Epithelial cell of proximal tubule (primary cell): Measurements from ENCODE around the gene PRRX1. TPM values are rescaled to one million over a fixed set of nuclear protein-coding genes. Genes with fewer than 3 reads are reported as not detected.

Experiments
- DNase-seq: peaks from one replicate; pipeline ENCODE4 v3.0.0-alpha.2; 2011; ENCODE audit warnings: low read depth
- H3K4me3 ChIP-seq: 2 replicates; pipeline ENCODE4 v1.5.1; 2011; ENCODE audit warnings: low read depth, mild to moderate bottlenecking, low read length
- CTCF ChIP-seq: conservative IDR thresholded peaks from 2 replicates; pipeline ENCODE4 v1.5.1; 2012; ENCODE audit warnings: low read depth, mild to moderate bottlenecking, low read length
- total RNA-seq: library from RNA; depleted of rRNA; stranded (reverse); fragments of >200 nt; gene quantifications from 2 replicates; pipeline ENCODE4 v1.2.3, GENCODE V29; 2015

PRRX1 gene
- total RNA-seq, 1 donor from 2014 or later: under 0.01 TPM

DNA sequence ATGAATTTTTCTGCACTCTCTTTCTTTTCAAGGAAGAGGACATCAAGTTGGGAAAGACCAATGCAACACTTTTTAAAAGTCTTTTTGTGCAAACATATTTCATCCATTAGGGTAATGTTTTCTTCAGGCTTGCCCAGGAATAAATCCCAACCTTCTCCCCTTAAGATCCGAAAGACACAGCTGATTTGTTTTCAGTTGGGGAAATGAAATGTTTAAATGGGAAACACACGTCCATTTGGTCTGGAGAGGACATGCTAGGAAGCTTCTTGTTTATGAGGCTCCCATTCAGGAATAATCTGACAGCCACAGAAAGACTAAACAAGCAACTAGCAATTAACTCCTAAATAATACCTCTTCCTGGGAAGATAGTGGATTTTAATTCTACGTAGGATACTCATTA, 91.9 kb downstream of the PRRX1 start:
- H3K4me3 ChIP-seq: no peak overlapping the region
- no peak for TF ChIP-seq CTCF
- DNase-seq: no peak

GRCh38 chr1:170758992-170759391, 95.1 kb downstream of the PRRX1 start:
- TF ChIP-seq CTCF: no peak
- DNase-seq: no peak
- H3K4me3 ChIP-seq: no peak overlapping the region

DNA sequence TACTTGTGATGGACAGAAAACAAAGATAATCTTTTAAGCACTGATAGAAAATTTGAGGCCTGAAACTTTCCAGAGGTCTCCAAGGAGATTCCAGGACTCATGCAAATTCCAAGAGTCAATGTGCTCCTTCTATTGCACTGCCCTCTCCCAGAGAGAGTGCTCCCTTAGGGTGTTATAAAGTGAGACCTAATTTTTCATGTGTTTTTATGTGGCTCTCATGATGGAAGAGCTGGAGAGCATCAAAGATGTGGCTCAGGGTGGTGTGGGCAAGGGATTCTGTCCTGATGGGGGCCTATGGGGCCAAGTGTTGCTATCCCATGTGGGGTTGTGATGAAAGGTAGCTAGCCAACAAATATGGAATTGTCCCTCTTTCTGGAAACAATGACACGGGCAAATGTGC, 101.3 kb downstream of the PRRX1 start:
- no peak for DNase-seq
- no peak for TF ChIP-seq CTCF

GRCh38 chr1:170765712-170766330, 101.9 kb downstream of the PRRX1 start:
- peak; percentile 46 for TF ChIP-seq CTCF
- H3K4me3 ChIP-seq: no peak overlapping the region
- no peak for DNase-seq

More for the DNA sequence above, 101.3 kb downstream of the PRRX1 start:
- H3K4me3 ChIP-seq: no peak overlapping the region

- no peak for TF ChIP-seq CTCF
- no peak for DNase-seq
- H3K4me3 ChIP-seq: no peak overlapping the region
Measured at GRCh38 chr1:170768929-170769328, 105.0 kb downstream of the PRRX1 start.

DNA sequence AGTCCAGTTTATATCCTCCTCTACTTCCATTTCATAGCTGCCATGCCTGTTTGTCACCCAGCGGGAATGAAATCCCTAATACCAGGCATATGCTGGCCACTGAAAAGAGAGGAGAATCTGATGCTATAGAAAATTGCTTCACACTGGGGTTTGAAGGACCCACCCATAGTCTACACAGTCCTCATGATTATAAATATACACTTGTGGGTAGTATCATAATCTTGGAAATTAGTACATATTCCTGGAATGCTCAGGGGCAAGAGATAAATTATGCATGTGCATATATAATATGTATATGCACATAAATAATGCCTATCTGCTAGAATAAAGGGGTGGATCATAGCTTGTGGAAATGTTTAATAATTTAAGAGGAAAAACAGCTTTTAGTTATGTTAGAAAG, 105.8 kb downstream of the PRRX1 start:
- TF ChIP-seq CTCF: no peak
- no peak overlapping the region for H3K4me3 ChIP-seq
- DNase-seq: no peak

DNA sequence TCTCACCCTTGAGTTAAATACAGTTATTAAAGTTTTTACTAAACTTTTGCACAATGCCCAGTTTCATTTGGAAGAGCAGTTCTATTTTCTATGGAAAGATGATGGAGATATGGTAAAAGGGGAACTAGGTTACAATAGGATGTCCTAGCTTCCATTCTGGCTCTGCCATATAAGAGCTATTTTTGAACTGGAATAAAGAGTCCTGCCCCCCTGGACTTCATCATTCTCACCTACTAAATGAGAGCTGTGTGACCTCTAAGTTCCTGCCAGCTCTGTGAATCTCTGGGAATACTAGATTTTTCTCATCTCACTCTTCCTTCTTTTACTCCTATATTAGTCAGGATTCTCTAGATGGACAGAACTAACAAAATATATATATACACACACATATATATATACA, 106.3 kb downstream of the PRRX1 start:
- TF ChIP-seq CTCF: no peak
- DNase-seq: no peak
- H3K4me3 ChIP-seq: no peak overlapping the region
